ENCODE data around the gene SLC9A3. TPM values are rescaled to one million over a fixed set of nuclear protein-coding genes. Genes with fewer than 3 reads are reported as not detected.

The SLC9A3 gene
- polyA plus RNA-seq, 3 donors: 0.31 to 0.42 (median 0.36) TPM

- Histone ChIP-seq H3K4me1 (ENCODE audit: control insufficient read depth in 1 of 2, insufficient read depth in 2 of 2, low read length in 2 of 2) (no peaks in the 10 kb centered on the region), H4K20me1 (ENCODE audit: insufficient read depth, low read length) (no peaks in the 10 kb centered on the region), H3K27me3 (ENCODE audit: control insufficient read depth in 2 of 2, insufficient read depth in 2 of 2, low read length in 2 of 2) (peaks cover 8 to 77% of the 10 kb centered on the region in 2 donors), H3K9me3 (replicated peaks in 1 of 2; ENCODE audit: control insufficient read depth in 1 of 2, insufficient read depth in 1 of 2, low read length in 2 of 2) (no peaks in the 10 kb centered on the region), H3K9ac (ENCODE audit: insufficient read depth, low read length, poor library complexity, severe bottlenecking) (no peak overlapping the region), H2AFZ (ENCODE audit: insufficient read depth, low read depth, low read length, poor library complexity, severe bottlenecking) (no peak overlapping the region), H3K79me2 (ENCODE audit: insufficient read depth, low read length) (no peaks in the 10 kb centered on the region), H3K4me2 (replicated peaks; ENCODE audit: extremely low read depth, low read length, poor library complexity, severe bottlenecking) (no peak overlapping the region), H3K27ac (ENCODE audit: low read depth in 1 of 2, low read length in 2 of 2) (no peak overlapping the region), H3K4me3 (replicated peaks in 1 of 3; ENCODE audit: low read depth in 2 of 3, low read length in 3 of 3) (no peak overlapping the region), H3K36me3 (replicated peaks in 1 of 2; ENCODE audit: control insufficient read depth in 1 of 2, insufficient read depth in 2 of 2, low read length in 2 of 2) (no peaks in the 10 kb centered on the region)
- Mint-ChIP-seq H3K36me3 (no peaks in the 10 kb centered on the region), H3K4me1 (peaks cover under 1% of the 10 kb centered on the region), H3K27me3 (ENCODE audit: low read depth in 3 of 3) (peaks cover 61 to 86% (median 61%) of the 10 kb centered on the region in 3 donors), H3K4me3 (no peak overlapping the region), H3K27ac (peak overlapping the region in 1 of 7 donors; percentile 59), H3K9me3 (peaks cover 2 to 7% (median 7%) of the 10 kb centered on the region in 7 donors)
- no peak for TF ChIP-seq CTCF (IDR thresholded peaks at IDR 0.05)
- no peak for DNase-seq
- WGBS (ENCODE audit: insufficient coverage): 80% methylated on average over 6 of the region's 10 CpGs
- intact Hi-C loops (cut with micrococcal nuclease): no loop called here
These were observed 5.5 kb downstream of the SLC9A3 start for GRCh38 chr5:518721-519120.

GRCh38 chr5:517535-518100 is 6.6 kb downstream of the SLC9A3 start:
- Histone ChIP-seq H4K20me1 (ENCODE audit: insufficient read depth, low read length) (no peaks in the 10 kb centered on the region), H3K9ac (ENCODE audit: insufficient read depth, low read length, poor library complexity, severe bottlenecking) (no peak overlapping the region), H3K4me2 (replicated peaks; ENCODE audit: extremely low read depth, low read length, poor library complexity, severe bottlenecking) (no peak overlapping the region), H3K4me1 (ENCODE audit: control insufficient read depth in 1 of 2, insufficient read depth in 2 of 2, low read length in 2 of 2) (no peaks in the 10 kb centered on the region), H3K36me3 (replicated peaks in 1 of 2; ENCODE audit: control insufficient read depth in 1 of 2, insufficient read depth in 2 of 2, low read length in 2 of 2) (no peaks in the 10 kb centered on the region), H3K4me3 (replicated peaks in 1 of 3; ENCODE audit: low read depth in 2 of 3, low read length in 3 of 3) (no peak overlapping the region), H3K79me2 (ENCODE audit: insufficient read depth, low read length) (no peaks in the 10 kb centered on the region), H3K27me3 (ENCODE audit: control insufficient read depth in 2 of 2, insufficient read depth in 2 of 2, low read length in 2 of 2) (peaks cover under 1 to 76% of the 10 kb centered on the region in 2 donors), H2AFZ (ENCODE audit: insufficient read depth, low read depth, low read length, poor library complexity, severe bottlenecking) (no peak overlapping the region), H3K27ac (ENCODE audit: low read depth in 1 of 2, low read length in 2 of 2) (no peak overlapping the region), H3K9me3 (replicated peaks in 1 of 2; ENCODE audit: control insufficient read depth in 1 of 2, insufficient read depth in 1 of 2, low read length in 2 of 2) (no peaks in the 10 kb centered on the region)
- peaks cover 3% of the 10 kb centered on the region for H3K4me1 Mint-ChIP-seq
- no peak for TF ChIP-seq CTCF (IDR thresholded peaks at IDR 0.05)
- intact Hi-C loops (cut with micrococcal nuclease): no loop called here
- 93% methylated on average over 3 of the region's 5 CpGs for WGBS (ENCODE audit: insufficient coverage)
- peaks cover under 1 to 7% (median 4%) of the 10 kb centered on the region in 7 donors for H3K9me3 Mint-ChIP-seq
- peak overlapping the region in 1 of 2 donors; percentile 44 for H3K4me3 Mint-ChIP-seq
- no peaks in the 10 kb centered on the region for H3K36me3 Mint-ChIP-seq
- no peak for DNase-seq
- H3K27ac Mint-ChIP-seq: no peak overlapping the region
- peaks cover 57 to 86% (median 59%) of the 10 kb centered on the region in 3 donors for H3K27me3 Mint-ChIP-seq (ENCODE audit: low read depth in 3 of 3)
